Measurements from ENCODE around the gene RYR2. TPM values are rescaled to one million over a fixed set of nuclear protein-coding genes. Genes with fewer than 3 reads are reported as not detected.

RYR2 gene
- total and polyA plus RNA-seq, 2 experiments from 2014 or later: 0.50 to 0.95 TPM

- Histone ChIP-seq H3K4me3 (no peak overlapping the region), H3K36me3 (replicated peaks; ENCODE audit: insufficient read depth, low read depth) (no peaks in the 10 kb centered on the region), H3K4me2 (no peak overlapping the region), H3K9me2 (replicated peaks; ENCODE audit: insufficient read depth) (no peaks in the 10 kb centered on the region), H2AFZ (no peak overlapping the region), H3K27ac (no peak overlapping the region), H3K79me2 (no peaks in the 10 kb centered on the region), H4K20me1 (ENCODE audit: insufficient read depth, poor library complexity, severe bottlenecking) (no peaks in the 10 kb centered on the region), H3K9me3 (ENCODE audit: low read depth) (no peaks in the 10 kb centered on the region), H3K27me3 (no peaks in the 10 kb centered on the region), H3K4me1 (ENCODE audit: insufficient read depth) (no peaks in the 10 kb centered on the region)
- no peak for DNase-seq (ENCODE audit: low spot score)
- TF ChIP-seq CTCF (IDR thresholded peaks at IDR 0.05; ENCODE audit: poor library complexity) (no peak), EZH2phosphoT487 (IDR thresholded peaks at IDR 0.05; ENCODE audit: low read depth, severe bottlenecking, unreplicated experiment) (no peak), EZH2 (IDR thresholded peaks at IDR 0.05; ENCODE audit: borderline replicate concordance) (no peak)
- WGBS (ENCODE audit: low lambda C conversion rate, missing lambda C conversion rate): 81% methylated on average over 8 of the region's 8 CpGs
Observed at GRCh38 chr1:237003516-237003915, 38.5 kb upstream of the RYR2 start.

- no peaks in the 10 kb centered on the region for H3K79me2 ChIP-seq
- no peaks in the 10 kb centered on the region for H3K4me1 ChIP-seq (ENCODE audit: insufficient read depth)
- 95% methylated on average over 18 of the region's 18 CpGs for WGBS (ENCODE audit: low lambda C conversion rate, missing lambda C conversion rate)
- no peaks in the 10 kb centered on the region for H4K20me1 ChIP-seq (ENCODE audit: insufficient read depth, poor library complexity, severe bottlenecking)
- H3K4me3 ChIP-seq: no peak within 1 kb of the TSS
- DNase-seq (ENCODE audit: low spot score): no peak
- H3K9me3 ChIP-seq (ENCODE audit: low read depth): no peaks in the 10 kb centered on the region
- no peak within 1 kb of the TSS for H3K4me2 ChIP-seq
- no peak within 1 kb of the TSS for H3K27ac ChIP-seq
- H2AFZ ChIP-seq: no peak within 1 kb of the TSS
- no peaks in the 10 kb centered on the region for H3K9me2 ChIP-seq (replicated peaks; ENCODE audit: insufficient read depth)
- TF ChIP-seq CTCF (IDR thresholded peaks at IDR 0.05; ENCODE audit: poor library complexity) (no peak), EZH2 (IDR thresholded peaks at IDR 0.05; ENCODE audit: borderline replicate concordance) (no peak), EZH2phosphoT487 (IDR thresholded peaks at IDR 0.05; ENCODE audit: low read depth, severe bottlenecking, unreplicated experiment) (no peak)
- no peaks in the 10 kb centered on the region for H3K27me3 ChIP-seq
- H3K36me3 ChIP-seq (replicated peaks; ENCODE audit: insufficient read depth, low read depth): no peaks in the 10 kb centered on the region
Observed at GRCh38 chr1:237004116-237004515, 37.9 kb upstream of the RYR2 start, which contains the start of gene MT1HL1. TSS of gene MT1HL1 (minus strand) at chr1:237004441. CDS start at chr1:237004372, 69 bp downstream.

GRCh38 chr1:237005674-237006073 is 36.3 kb upstream of the RYR2 start:
- H3K4me1 ChIP-seq (ENCODE audit: insufficient read depth): no peaks in the 10 kb centered on the region
- H3K4me3 ChIP-seq: no peak overlapping the region
- no peak overlapping the region for H3K4me2 ChIP-seq
- no peak for DNase-seq (ENCODE audit: low spot score)
- H3K9me3 ChIP-seq (ENCODE audit: low read depth): no peaks in the 10 kb centered on the region
- TF ChIP-seq CTCF (IDR thresholded peaks at IDR 0.05; ENCODE audit: poor library complexity) (no peak), EZH2phosphoT487 (IDR thresholded peaks at IDR 0.05; ENCODE audit: low read depth, severe bottlenecking, unreplicated experiment) (no peak), EZH2 (IDR thresholded peaks at IDR 0.05; ENCODE audit: borderline replicate concordance) (no peak)
- no peaks in the 10 kb centered on the region for H3K36me3 ChIP-seq (replicated peaks; ENCODE audit: insufficient read depth, low read depth)
- no peaks in the 10 kb centered on the region for H3K79me2 ChIP-seq
- no peaks in the 10 kb centered on the region for H4K20me1 ChIP-seq (ENCODE audit: insufficient read depth, poor library complexity, severe bottlenecking)
- 50% methylated on average over 4 of the region's 4 CpGs for WGBS (ENCODE audit: low lambda C conversion rate, missing lambda C conversion rate)
- H3K9me2 ChIP-seq (replicated peaks; ENCODE audit: insufficient read depth): no peaks in the 10 kb centered on the region
- no peak overlapping the region for H3K27ac ChIP-seq
- H2AFZ ChIP-seq: no peak overlapping the region
- no peaks in the 10 kb centered on the region for H3K27me3 ChIP-seq

Measured in hepatocyte (in vitro differentiated cells).